Transverse colon (tissue), 4 donors: ENCODE results near the gene PDS5A.

ENCODE experiments used
- CTCF ChIP-seq, 5 experiments: fragments of 200-600 bp in 3 of 5; fragments of 450-650 bp in 2 of 5; sonication (generic) in 3 of 5; IDR thresholded peaks; 1 replicate in 2 of 5; 2 replicates in 3 of 5; pipeline ENCODE4 v1.5.1; 2016 to 2017; ENCODE audit warnings: antibody characterized with exemption in 5 of 5, inconsistent platforms in 3 of 5, mild to moderate bottlenecking in 2 of 5, moderate library complexity in 1 of 5
- POLR2AphosphoS5 ChIP-seq, 3 donors: sonication (generic); formaldehyde crosslinking; IDR thresholded peaks; one replicate each; pipeline ENCODE4 v1.6.1; 2016; ENCODE audit warnings: antibody characterized with exemption in 3 of 3

- TF ChIP-seq CTCF (IDR thresholded peaks at IDR 0.05) (no peak), POLR2AphosphoS5 (IDR thresholded peaks at IDR 0.05) (no peak)
Measured at GRCh38 chr4:39978378-39978775, 666 bp upstream of the PDS5A start.
